Prostate gland (tissue), 2 donors: ENCODE measurements around the gene ADAM8. TPM values are rescaled to one million over a fixed set of nuclear protein-coding genes. Genes with fewer than 3 reads are reported as not detected.

Experiments used
- DNase-seq: peaks from one replicate; pipeline ENCODE4 v3.0.0-alpha.2; 2019; ENCODE audit warnings: low spot score
- H3K27ac ChIP-seq, 2 donors: fragments of 200-600 bp; sonication (generic); 2 replicates each; pipeline ENCODE4 v1.5.1; 2017 to 2019
- H3K27me3 ChIP-seq: fragments of 200-600 bp; sonication (generic); replicated peaks from 2 replicates; pipeline ENCODE4 v1.5.1; 2019; ENCODE audit not compliant: insufficient read depth
- H3K36me3 ChIP-seq, 2 donors: fragments of 200-600 bp; sonication (generic); 1 replicate in 1 of 2; 2 replicates in 1 of 2; pipeline versions ENCODE4 v1.5.1 to v1.8.1; 2017 to 2019
- H3K4me1 ChIP-seq: fragments of 200-600 bp; sonication (generic); replicated peaks from 2 replicates; pipeline ENCODE4 v1.5.1; 2019
- H3K4me3 ChIP-seq, 2 donors: fragments of 200-600 bp; sonication (generic); 2 replicates each; pipeline ENCODE4 v1.5.1; 2017 to 2019
- H3K9me3 ChIP-seq: fragments of 200-600 bp; sonication (generic); 2 replicates; pipeline ENCODE4 v1.5.1; 2017
- CTCF ChIP-seq, 4 experiments: fragments of 200-600 bp in 2 of 4; fragments of 450-650 bp in 2 of 4; sonication (generic) in 2 of 4; IDR thresholded peaks; 1 replicate in 3 of 4; 2 replicates in 1 of 4; pipeline ENCODE4 v1.5.1; 2016 to 2019; ENCODE audit warnings: antibody characterized with exemption in 4 of 4, mild to moderate bottlenecking in 2 of 4, moderate library complexity in 2 of 4
- POLR2A ChIP-seq: fragments of 450-650 bp; IDR thresholded peaks from one replicate; pipeline ENCODE4 v1.6.1; 2016; ENCODE audit warnings: antibody characterized with exemption, mild to moderate bottlenecking
- POLR2AphosphoS5 ChIP-seq: sonication (generic); formaldehyde crosslinking; IDR thresholded peaks from one replicate; pipeline ENCODE4 v1.6.1; 2017; ENCODE audit warnings: antibody characterized with exemption
- WGBS: methylation state at CpG from one replicate; pipeline ENCODE4 v1.1.5; 2018; 5-methylcytosine and 5-hydroxymethylcytosine counted together
- intact Hi-C: fragments of 100-400 bp; cut with DNase I; formaldehyde crosslinking; loops from one replicate; pipeline ENCODE4 v1.14.2; 2022
- total RNA-seq, 2 donors: library from RNA; depleted of rRNA; stranded (reverse); fragments of >200 nt; gene quantifications; one replicate each; pipeline ENCODE4 v1.1.0, GENCODE V29; 2016

The ADAM8 gene
- total RNA-seq, 2 donors from 2014 or later: 7.2 to 7.4 TPM

- intact Hi-C loops: no loop called here
- no peak overlapping the region for H3K27ac ChIP-seq
- 96% methylated on average over 14 of the region's 14 CpGs for WGBS
- DNase-seq: no peak
- no peaks in the 10 kb centered on the region for H3K4me1 ChIP-seq
- peaks cover 12 to 43% of the 10 kb centered on the region in 2 donors for H3K36me3 ChIP-seq
- H3K9me3 ChIP-seq: no peaks in the 10 kb centered on the region
- TF ChIP-seq POLR2AphosphoS5 (no peak), POLR2A (no peak), CTCF (IDR thresholded peaks at IDR 0.05) (no peak)
- H3K27me3 ChIP-seq: no peaks in the 10 kb centered on the region
- no peak overlapping the region for H3K4me3 ChIP-seq
Observed at GRCh38 chr10:133299738-133300137, 23.1 kb upstream of the ADAM8 start.

DNA sequence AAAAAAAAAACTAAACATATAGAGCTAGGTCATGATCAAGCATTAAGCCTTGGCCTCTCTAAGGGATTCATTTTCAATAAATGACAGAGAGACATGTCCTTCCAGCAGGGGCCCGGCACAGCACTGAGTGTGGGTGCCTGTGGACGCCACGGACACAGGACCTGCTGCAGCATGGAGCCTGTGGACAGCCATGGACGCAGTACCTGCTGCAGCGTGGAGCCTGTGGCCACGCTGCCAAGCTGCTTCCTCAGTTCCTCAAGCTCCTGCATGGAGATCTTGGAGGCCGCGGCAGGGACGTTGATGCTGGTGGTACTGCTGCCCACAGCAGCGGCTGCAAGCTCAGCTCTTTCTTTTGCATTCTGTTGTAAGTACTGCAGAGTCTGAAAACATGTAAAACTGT, 22.6 kb upstream of the ADAM8 start:
- H3K9me3 ChIP-seq: no peaks in the 10 kb centered on the region
- intact Hi-C loops: no loop called here
- H3K27ac ChIP-seq: no peak overlapping the region
- H3K27me3 ChIP-seq: no peaks in the 10 kb centered on the region
- H3K4me1 ChIP-seq: no peaks in the 10 kb centered on the region
- no peak for TF ChIP-seq POLR2AphosphoS5
- TF ChIP-seq POLR2A: no peak
- TF ChIP-seq CTCF (IDR thresholded peaks at IDR 0.05): no peak
- WGBS: 88% methylated on average over 10 of the region's 10 CpGs
- no peak overlapping the region for H3K4me3 ChIP-seq
- DNase-seq: no peak
- H3K36me3 ChIP-seq: peaks cover 13 to 43% of the 10 kb centered on the region in 2 donors

DNA sequence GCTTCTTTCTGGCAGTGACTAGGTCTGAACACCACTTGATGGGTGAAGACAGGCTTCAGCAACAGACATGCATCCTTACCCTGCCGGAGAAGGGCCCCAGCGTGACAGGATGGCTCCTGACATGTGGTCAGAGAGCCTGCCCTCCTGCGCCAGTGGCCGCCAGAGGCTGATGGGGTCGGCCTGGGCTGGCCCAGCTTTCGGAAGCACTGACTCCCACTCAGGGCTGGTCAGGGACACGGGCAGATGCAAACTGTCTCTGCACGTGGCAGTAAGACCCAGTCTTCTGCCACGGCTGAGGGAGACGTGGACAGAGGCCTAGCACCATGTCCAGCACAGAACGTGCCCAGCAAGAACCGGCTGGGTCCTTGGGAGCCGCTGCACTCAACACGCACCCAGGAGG, 21.8 kb upstream of the ADAM8 start:
- intact Hi-C loops: no loop called here
- Histone ChIP-seq H3K4me3 (no peak overlapping the region), H3K4me1 (no peaks in the 10 kb centered on the region), H3K27ac (no peak overlapping the region), H3K27me3 (no peaks in the 10 kb centered on the region), H3K9me3 (no peaks in the 10 kb centered on the region), H3K36me3 (peaks cover 20 to 43% of the 10 kb centered on the region in 2 donors)
- no peak for DNase-seq
- WGBS: 84% methylated on average over 10 of the region's 14 CpGs
- TF ChIP-seq POLR2AphosphoS5 (no peak), CTCF (IDR thresholded peaks at IDR 0.05) (no peak), POLR2A (no peak)

- no peaks in the 10 kb centered on the region for H3K4me1 ChIP-seq
- no peaks in the 10 kb centered on the region for H3K9me3 ChIP-seq
- intact Hi-C loops: no loop called here
- TF ChIP-seq POLR2A: no peak
- TF ChIP-seq CTCF (IDR thresholded peaks at IDR 0.05): no peak
- TF ChIP-seq POLR2AphosphoS5: no peak
- no peak overlapping the region for H3K27ac ChIP-seq
- peaks cover 24 to 42% of the 10 kb centered on the region in 2 donors for H3K36me3 ChIP-seq
- H3K27me3 ChIP-seq: no peaks in the 10 kb centered on the region
- H3K4me3 ChIP-seq: no peak overlapping the region
- no peak for DNase-seq
- WGBS: 90% methylated on average over 10 of the region's 10 CpGs
Observed at GRCh38 chr10:133297504-133297903, 20.8 kb upstream of the ADAM8 start.

DNA sequence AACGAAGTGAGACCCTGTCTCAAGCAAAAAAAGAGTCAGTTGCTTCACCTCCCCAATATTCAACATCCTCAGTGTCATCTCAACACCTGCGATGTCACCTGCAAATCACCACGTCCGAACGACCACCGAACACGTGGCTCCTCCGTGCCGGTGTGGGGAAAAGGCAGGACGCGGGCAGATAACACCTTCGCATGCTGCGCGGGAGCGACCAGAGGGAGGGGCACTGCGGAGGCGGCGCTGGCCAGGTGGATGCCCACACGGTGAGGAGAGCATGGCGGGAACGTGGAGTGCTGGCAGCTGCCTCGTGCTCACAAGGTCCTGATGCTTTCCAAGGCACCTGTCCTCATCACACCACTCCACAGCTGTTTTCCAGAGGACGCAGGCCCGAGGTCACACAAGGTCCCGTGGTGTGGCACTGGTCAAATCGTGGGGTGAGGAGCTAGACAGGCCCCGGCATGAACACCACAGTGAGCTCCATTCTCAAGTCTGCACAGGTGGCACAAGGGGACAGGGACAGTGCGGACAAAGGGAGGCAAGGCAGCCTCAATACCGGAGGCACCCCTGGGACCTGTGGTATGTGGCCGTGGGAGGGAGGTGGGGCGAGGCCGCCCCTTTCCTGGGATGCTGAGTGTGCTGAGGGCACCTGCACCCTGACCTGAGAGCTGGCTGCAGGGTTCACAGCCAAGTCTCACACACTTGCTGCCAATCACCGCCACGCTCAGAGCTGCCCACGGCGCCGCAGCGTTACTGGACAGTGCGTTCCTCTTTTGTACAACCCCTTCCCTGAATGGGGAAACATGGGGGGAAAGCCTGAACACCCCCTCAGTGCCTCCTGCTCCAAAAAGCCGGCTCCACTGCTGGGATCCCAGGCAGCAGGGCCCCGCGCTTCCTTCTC, 19.0 kb upstream of the ADAM8 start:
- Histone ChIP-seq H3K4me1 (no peaks in the 10 kb centered on the region), H3K27me3 (no peaks in the 10 kb centered on the region), H3K4me3 (no peak overlapping the region), H3K9me3 (no peaks in the 10 kb centered on the region), H3K36me3 (peaks cover 26 to 34% of the 10 kb centered on the region in 2 donors), H3K27ac (no peak overlapping the region)
- no peak for DNase-seq
- TF ChIP-seq CTCF (IDR thresholded peaks at IDR 0.05) (no peak), POLR2AphosphoS5 (no peak), POLR2A (no peak)
- WGBS: 95% methylated on average over 42 of the region's 42 CpGs
- intact Hi-C loops: no loop called here
